ENCODE results near the gene CRIP1. TPM values are rescaled to one million over a fixed set of nuclear protein-coding genes. Genes with fewer than 3 reads are reported as not detected.

CRIP1 gene
- total and polyA plus RNA-seq, 4 donors: 72.8 to 465 (median 301) TPM

DNA sequence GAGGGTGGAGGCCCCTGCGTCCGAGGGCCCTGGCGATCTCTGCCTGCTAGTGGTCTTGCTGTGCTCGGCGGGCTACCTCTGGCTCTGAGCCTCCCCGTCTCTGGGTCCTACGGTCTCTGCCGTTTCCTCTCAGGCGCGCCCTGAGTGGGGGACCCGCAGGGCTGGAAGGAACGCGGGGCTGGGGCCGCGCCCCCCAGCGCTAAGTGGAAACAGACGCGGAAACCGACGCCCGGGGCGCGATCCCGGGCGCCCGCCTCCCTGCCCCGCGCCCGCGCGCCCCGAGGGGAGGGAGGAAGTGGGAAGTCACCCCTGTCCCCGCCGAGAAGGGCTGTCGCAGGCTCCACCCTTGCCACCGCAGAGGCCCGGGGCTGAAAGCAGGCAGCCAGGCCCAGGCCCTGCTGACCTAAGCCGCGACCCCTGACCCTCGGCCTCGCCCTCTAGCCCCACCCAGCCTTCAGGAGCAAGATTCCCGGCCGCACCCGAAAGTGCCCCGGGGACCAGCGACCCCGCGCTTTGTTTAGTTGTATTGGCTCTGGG lies 831 bp downstream of the CRIP1 start:
- Histone ChIP-seq H3K27me3 (ENCODE audit: control insufficient read depth in 3 of 3, insufficient read depth in 3 of 3, low read length in 2 of 3) (peaks cover 0 to 10% (median 0%) of the 10 kb centered on the region in 3 donors), H3K9ac (ENCODE audit: insufficient read depth in 1 of 2, low read length in 2 of 2) (peak overlapping the region; percentile 25 to 42), H3K4me3 (peak overlapping the region; percentile 18), H3K27ac (ENCODE audit: low read depth in 1 of 2, low read length in 1 of 2) (peak overlapping the region; percentile 55 to 91), H3K4me1 (ENCODE audit: control insufficient read depth in 5 of 5, insufficient read depth in 5 of 5, low read length in 5 of 5) (peaks cover 0 to 41% (median 29%) of the 10 kb centered on the region in 5 donors), H3K36me3 (ENCODE audit: control insufficient read depth in 4 of 4, insufficient read depth in 4 of 4, low read length in 4 of 4) (no peaks in the 10 kb centered on the region), H3K9me3 (ENCODE audit: control insufficient read depth in 4 of 4, insufficient read depth in 3 of 4, low read length in 3 of 4) (no peaks in the 10 kb centered on the region)
- peak in 1 of 3 donors; percentile 33 for DNase-seq
- WGBS, 2 donors: 3% methylated on average over 35 to 48 of the region's 48 CpGs
- ATAC-seq (ENCODE audit: insufficient read depth, low FRiP score): no peak
- TF ChIP-seq, protein P1, sequence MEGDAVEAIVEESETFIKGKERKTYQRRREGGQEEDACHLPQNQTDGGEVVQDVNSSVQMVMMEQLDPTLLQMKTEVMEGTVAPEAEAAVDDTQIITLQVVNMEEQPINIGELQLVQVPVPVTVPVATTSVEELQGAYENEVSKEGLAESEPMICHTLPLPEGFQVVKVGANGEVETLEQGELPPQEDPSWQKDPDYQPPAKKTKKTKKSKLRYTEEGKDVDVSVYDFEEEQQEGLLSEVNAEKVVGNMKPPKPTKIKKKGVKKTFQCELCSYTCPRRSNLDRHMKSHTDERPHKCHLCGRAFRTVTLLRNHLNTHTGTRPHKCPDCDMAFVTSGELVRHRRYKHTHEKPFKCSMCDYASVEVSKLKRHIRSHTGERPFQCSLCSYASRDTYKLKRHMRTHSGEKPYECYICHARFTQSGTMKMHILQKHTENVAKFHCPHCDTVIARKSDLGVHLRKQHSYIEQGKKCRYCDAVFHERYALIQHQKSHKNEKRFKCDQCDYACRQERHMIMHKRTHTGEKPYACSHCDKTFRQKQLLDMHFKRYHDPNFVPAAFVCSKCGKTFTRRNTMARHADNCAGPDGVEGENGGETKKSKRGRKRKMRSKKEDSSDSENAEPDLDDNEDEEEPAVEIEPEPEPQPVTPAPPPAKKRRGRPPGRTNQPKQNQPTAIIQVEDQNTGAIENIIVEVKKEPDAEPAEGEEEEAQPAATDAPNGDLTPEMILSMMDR (IDR thresholded peaks at IDR 0.05; ENCODE audit: control extremely low read depth, extremely low read depth): no peak

DNA sequence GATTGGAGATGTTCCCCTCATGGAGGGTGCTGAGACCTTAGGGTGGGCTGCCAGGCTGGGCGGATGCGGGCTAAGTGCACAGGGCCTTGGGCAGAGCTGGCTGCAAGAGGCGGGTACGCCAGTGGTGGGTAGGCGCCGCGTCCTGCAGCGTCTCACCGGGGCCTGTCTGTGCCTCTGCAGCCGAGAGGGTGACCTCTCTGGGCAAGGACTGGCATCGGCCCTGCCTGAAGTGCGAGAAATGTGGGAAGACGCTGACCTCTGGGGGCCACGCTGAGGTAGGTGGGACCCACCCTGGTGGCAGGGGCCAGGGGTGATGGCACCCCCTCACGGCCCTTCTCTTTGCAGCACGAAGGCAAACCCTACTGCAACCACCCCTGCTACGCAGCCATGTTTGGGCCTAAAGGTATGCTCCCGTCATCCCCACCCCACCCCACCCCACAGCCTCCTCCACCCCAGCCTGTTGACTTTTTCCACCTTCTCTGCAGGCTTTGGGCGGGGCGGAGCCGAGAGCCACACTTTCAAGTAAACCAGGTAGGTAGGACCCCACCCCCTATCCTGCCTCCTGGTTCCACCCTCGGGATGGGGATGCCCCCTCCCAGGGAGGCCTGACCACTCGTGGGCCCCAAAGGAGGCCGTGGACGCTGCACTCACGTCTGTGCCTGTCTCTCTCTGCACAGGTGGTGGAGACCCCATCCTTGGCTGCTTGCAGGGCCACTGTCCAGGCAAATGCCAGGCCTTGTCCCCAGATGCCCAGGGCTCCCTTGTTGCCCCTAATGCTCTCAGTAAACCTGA lies 1.5 kb downstream of the CRIP1 start:
- TF ChIP-seq, protein P1 (IDR thresholded peaks at IDR 0.05; ENCODE audit: control extremely low read depth, extremely low read depth): no peak
- Histone ChIP-seq H3K4me3 (peak overlapping the region; percentile 18), H3K9me3 (ENCODE audit: control insufficient read depth in 4 of 4, insufficient read depth in 3 of 4, low read length in 3 of 4) (no peaks in the 10 kb centered on the region), H3K27ac (ENCODE audit: low read depth in 1 of 2, low read length in 1 of 2) (peak overlapping the region in 1 of 2 donors; percentile 91), H3K9ac (ENCODE audit: insufficient read depth in 1 of 2, low read length in 2 of 2) (peak overlapping the region in 1 of 2 donors; percentile 42), H3K4me1 (ENCODE audit: control insufficient read depth in 5 of 5, insufficient read depth in 5 of 5, low read length in 5 of 5) (peaks cover 0 to 35% (median 25%) of the 10 kb centered on the region in 5 donors), H3K36me3 (ENCODE audit: control insufficient read depth in 4 of 4, insufficient read depth in 4 of 4, low read length in 4 of 4) (peaks cover 0 to under 1% (median 0%) of the 10 kb centered on the region in 4 donors), H3K27me3 (ENCODE audit: control insufficient read depth in 3 of 3, insufficient read depth in 3 of 3, low read length in 2 of 3) (peaks cover 0 to 10% (median 0%) of the 10 kb centered on the region in 3 donors)
- ATAC-seq (ENCODE audit: insufficient read depth, low FRiP score) (no peak), DNase-seq (no peak)
- 46 to 69% methylated on average over 21 to 26 of the region's 26 CpGs for WGBS, 2 donors

DNA sequence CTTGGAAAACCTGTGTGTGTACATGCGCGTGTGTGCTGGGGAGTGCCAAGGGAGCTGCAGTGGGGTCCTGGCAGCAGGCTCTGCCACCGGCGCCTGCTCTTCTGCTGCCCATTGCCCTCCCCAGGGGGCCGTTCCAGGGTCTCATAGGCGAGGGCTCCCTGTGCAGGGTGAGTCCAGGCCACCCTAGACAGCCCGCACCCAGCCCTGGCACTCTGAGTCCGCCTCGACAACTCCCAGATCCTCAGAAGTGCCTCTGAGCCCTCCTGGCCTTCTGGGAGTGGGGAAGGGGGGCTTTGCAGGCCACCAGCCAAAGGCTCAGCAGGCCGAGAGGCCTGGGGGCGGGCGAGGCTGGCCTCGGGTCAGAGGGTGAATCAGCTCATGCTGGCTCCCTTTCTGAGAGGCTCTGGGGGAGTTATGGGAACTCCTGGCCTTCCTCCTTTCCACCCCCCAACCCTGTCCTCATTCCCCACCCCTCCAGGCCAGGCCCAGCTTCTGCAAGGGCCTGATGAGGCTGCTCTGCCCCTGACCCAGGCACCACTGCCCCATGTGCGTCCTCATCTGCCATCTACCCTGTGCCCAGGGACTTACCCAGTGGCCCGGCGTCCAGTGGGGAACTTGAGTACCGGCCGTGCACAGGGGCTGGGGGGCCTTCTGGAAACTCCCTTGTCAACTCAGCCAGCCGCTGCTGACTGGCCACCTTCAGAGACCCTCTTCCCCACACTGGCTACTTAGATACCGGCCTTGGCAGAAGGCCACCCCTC lies 2.3 kb downstream of the CRIP1 start:
- Histone ChIP-seq H3K36me3 (ENCODE audit: control insufficient read depth in 4 of 4, insufficient read depth in 4 of 4, low read length in 4 of 4) (peaks cover 0 to 3% (median 0%) of the 10 kb centered on the region in 4 donors), H3K9me3 (ENCODE audit: control insufficient read depth in 4 of 4, insufficient read depth in 3 of 4, low read length in 3 of 4) (no peaks in the 10 kb centered on the region), H3K4me3 (no peak overlapping the region), H3K27ac (ENCODE audit: low read depth in 1 of 2, low read length in 1 of 2) (peak overlapping the region; percentile 48 to 91), H3K9ac (ENCODE audit: insufficient read depth in 1 of 2, low read length in 2 of 2) (peak overlapping the region in 1 of 2 donors; percentile 8), H3K27me3 (ENCODE audit: control insufficient read depth in 3 of 3, insufficient read depth in 3 of 3, low read length in 2 of 3) (peaks cover 0 to 10% (median 0%) of the 10 kb centered on the region in 3 donors), H3K4me1 (ENCODE audit: control insufficient read depth in 5 of 5, insufficient read depth in 5 of 5, low read length in 5 of 5) (peaks cover 0 to 30% (median 25%) of the 10 kb centered on the region in 5 donors)
- DNase-seq: peak in 1 of 3 donors; percentile 10
- TF ChIP-seq, protein P1 (IDR thresholded peaks at IDR 0.05; ENCODE audit: control extremely low read depth, extremely low read depth): no peak
- no peak for ATAC-seq (ENCODE audit: insufficient read depth, low FRiP score)
- 62 to 71% methylated on average over 20 of the region's 20 CpGs for WGBS, 2 donors

Data from lung (tissue), 12 donors.